Panc1 (cell line): ENCODE data around the gene CDK19.

Experiments
- CTCF ChIP-seq: fragments of 450-650 bp; IDR thresholded peaks from 2 replicates; pipeline ENCODE4 v1.5.1; 2017; ENCODE audit warnings: mild to moderate bottlenecking
- POLR2AphosphoS5 ChIP-seq: IDR thresholded peaks from 2 replicates; pipeline ENCODE4 v1.6.1; 2012; ENCODE audit warnings: mild to moderate bottlenecking, low read depth, low read length, moderate library complexity
- SIN3A ChIP-seq: IDR thresholded peaks from 2 replicates; pipeline ENCODE4 v1.6.1; 2012; ENCODE audit warnings: low read depth, mild to moderate bottlenecking, low read length, moderate library complexity, borderline replicate concordance; ENCODE audit not compliant: insufficient read depth
- TCF7L2 ChIP-seq: IDR thresholded peaks from 2 replicates; pipeline ENCODE4 v1.6.1; 2011; ENCODE audit warnings: mild to moderate bottlenecking, low read depth, low read length, inconsistent platforms
- TF ChIP-seq, protein P1 (sequence below), 2 experiments: IDR thresholded peaks; 2 replicates each; pipeline ENCODE4 v1.6.1; 2011 to 2012; ENCODE audit warnings: low read depth in 2 of 2, control low read depth in 1 of 2, low read length in 1 of 2, mild to moderate bottlenecking in 1 of 2, moderate library complexity in 1 of 2; ENCODE audit not compliant: insufficient read depth in 1 of 2

DNA sequence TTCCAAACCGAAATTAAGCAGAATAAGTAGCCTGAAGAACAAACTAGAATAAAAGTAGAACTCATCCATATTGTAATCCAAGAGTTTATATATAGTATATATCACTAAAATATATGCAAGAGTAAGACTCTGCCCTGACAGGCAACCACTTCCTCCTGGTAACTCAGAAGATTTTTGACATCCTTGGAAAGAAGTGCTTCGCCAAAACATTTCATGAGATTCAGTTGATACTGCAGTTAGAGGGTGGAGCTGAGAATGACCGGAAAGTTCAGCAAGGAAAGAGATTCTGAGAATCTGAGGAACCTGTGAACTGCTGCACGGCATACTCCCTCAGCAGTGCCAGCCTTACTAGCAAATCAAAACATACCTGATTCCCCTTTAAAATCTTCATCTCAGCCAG, 79.6 kb downstream of the CDK19 start:
- no peak for TF ChIP-seq CTCF
- TF ChIP-seq TCF7L2, result no peak
- TF ChIP-seq POLR2AphosphoS5, result no peak
- TF ChIP-seq SIN3A, result no peak
- TF ChIP-seq, protein P1, sequence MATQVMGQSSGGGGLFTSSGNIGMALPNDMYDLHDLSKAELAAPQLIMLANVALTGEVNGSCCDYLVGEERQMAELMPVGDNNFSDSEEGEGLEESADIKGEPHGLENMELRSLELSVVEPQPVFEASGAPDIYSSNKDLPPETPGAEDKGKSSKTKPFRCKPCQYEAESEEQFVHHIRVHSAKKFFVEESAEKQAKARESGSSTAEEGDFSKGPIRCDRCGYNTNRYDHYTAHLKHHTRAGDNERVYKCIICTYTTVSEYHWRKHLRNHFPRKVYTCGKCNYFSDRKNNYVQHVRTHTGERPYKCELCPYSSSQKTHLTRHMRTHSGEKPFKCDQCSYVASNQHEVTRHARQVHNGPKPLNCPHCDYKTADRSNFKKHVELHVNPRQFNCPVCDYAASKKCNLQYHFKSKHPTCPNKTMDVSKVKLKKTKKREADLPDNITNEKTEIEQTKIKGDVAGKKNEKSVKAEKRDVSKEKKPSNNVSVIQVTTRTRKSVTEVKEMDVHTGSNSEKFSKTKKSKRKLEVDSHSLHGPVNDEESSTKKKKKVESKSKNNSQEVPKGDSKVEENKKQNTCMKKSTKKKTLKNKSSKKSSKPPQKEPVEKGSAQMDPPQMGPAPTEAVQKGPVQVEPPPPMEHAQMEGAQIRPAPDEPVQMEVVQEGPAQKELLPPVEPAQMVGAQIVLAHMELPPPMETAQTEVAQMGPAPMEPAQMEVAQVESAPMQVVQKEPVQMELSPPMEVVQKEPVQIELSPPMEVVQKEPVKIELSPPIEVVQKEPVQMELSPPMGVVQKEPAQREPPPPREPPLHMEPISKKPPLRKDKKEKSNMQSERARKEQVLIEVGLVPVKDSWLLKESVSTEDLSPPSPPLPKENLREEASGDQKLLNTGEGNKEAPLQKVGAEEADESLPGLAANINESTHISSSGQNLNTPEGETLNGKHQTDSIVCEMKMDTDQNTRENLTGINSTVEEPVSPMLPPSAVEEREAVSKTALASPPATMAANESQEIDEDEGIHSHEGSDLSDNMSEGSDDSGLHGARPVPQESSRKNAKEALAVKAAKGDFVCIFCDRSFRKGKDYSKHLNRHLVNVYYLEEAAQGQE (IDR thresholded peaks at IDR 0.05; ENCODE audit: insufficient read depth in 1 of 2, low read depth in 2 of 2, low read length in 1 of 2), result no peak
